ENCODE measurements around the gene USP11.

- no peak for TF ChIP-seq CTCF (IDR thresholded peaks at IDR 0.05)
- TF ChIP-seq POLR2A (IDR thresholded peaks at IDR 0.05) = no peak
These were observed 509 bp upstream of the USP11 start for GRCh38 chrX:47232197-47232802.

Data from testis (tissue), 2 donors.